Mucosa of descending colon (tissue), 3 donors: Measurements from ENCODE around the gene BTG4. TPM values are rescaled to one million over a fixed set of nuclear protein-coding genes. Genes with fewer than 3 reads are reported as not detected.

ENCODE experiments used
- ATAC-seq: fragments of 200-7000 bp; cut with Tn5 transposase; one replicate; pipeline ENCODE4 v1.9.1; 2020; ENCODE audit warnings: mild to moderate bottlenecking, moderate library complexity
- DNase-seq, 3 donors: peaks; one replicate each; pipeline ENCODE4 v3.0.0-alpha.2; 2020
- H3K36me3 ChIP-seq: fragments of 200-600 bp; one replicate; pipeline ENCODE4 v1.8.0; 2021; ENCODE audit warnings: low read depth, mild to moderate bottlenecking
- H3K4me1 ChIP-seq: fragments of 200-600 bp; one replicate; pipeline ENCODE4 v1.8.0; 2021; ENCODE audit warnings: low read depth, mild to moderate bottlenecking
- H3K4me3 ChIP-seq: fragments of 200-600 bp; one replicate; pipeline ENCODE4 v1.8.0; 2021; ENCODE audit warnings: mild to moderate bottlenecking
- H3K9me3 ChIP-seq: fragments of 200-600 bp; one replicate; pipeline ENCODE4 v1.8.0; 2021; ENCODE audit warnings: mild to moderate bottlenecking
- intact Hi-C, 2 donors: fragments of 100-400 bp; cut with DNase I in 1 of 2; cut with micrococcal nuclease in 1 of 2; formaldehyde crosslinking; loops; one replicate each; pipeline versions ENCODE4 v1.11.0 to v1.11.1; 2022; cut with DNase I, micrococcal nuclease
- long read RNA-seq, 2 donors: library from polyadenylated mRNA; unstranded; transcript quantifications; one replicate each; pipeline ENCODE4 v2.0.0, GENCODE V29; 2019 to 2021
- total RNA-seq, 3 donors: library from RNA; stranded (reverse); fragmentation: NEBNext Ultra II Directional in 2 of 3; extraction: Animal tissue kit (Norgen Biotek cat#: 25700) in 2 of 3; gene quantifications; one replicate each; pipeline versions ENCODE4 v1.2.1 to v1.2.4, GENCODE V29; 2021 to 2023
- TF ChIP-seq, protein P1 (sequence below): fragments of 200-600 bp; IDR thresholded peaks from one replicate; pipeline ENCODE4 v1.8.0; 2022; ENCODE audit warnings: antibody characterized with exemption, mild to moderate bottlenecking
- donor health status: DM: no; HTN: no; CAD: no; lungs with moderate emphysema.
- donor health status: DM: no; HTN: no; CAD: no.
- donor health status: DM: no; HTN: yes; CAD: no.

The BTG4 gene
- not detected for total RNA-seq
- long read RNA-seq, donor 1: 0 reads
- long read RNA-seq, donor 2: 0 reads

DNA sequence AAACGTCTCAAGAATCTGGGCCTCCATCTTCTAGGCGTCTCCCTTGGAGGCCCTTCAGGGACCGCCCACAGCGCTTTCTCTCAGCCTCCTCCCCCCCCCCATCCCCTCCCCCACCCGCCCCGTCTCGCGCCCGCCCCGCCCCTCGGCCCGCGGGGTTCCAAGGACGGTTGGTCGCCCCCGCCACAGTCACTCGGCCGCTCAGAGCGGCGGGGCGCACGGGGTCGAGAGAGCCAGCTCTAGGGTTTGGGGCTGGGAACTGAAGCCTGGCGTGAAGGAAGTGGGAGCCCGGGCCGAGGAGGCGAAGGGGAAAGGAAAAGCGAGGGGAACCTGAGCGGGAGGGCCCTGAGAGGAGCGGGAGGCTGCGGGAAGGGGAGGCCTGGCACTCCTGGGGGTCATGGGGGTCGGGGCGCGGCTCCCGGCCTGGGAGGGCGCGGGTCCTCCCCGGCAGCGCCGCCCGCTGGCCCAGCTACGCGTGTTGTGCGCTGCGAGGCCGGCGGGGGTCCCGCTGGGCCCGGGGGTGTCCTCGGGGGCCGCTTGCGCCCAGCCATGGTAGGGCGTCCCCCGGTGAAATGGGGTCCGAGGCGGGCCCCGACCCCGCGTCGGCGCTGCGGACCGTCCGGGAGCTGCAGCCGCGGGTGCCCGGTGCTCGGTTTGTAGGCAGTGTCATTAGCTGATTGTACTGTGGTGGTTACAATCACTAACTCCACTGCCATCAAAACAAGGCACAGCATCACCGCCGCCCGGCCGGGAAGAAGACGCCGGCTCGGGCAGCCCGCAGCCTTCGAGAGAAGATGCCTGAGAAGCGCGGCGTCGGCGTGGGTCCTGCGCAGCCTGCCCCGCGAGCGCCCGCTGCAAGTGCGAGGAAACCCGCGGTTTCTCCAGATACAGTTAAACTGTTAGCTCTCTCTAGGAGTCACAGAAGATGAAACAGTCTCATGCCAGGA, at the start of gene BTG4:
Gene BTG4, minus strand, starts transcription at position 91 of the 944 bp plus-strand sequence. CDS start 13,610 bp downstream, outside the sequence.
- H3K9me3 ChIP-seq: no peaks in the 10 kb centered on the region
- H3K36me3 ChIP-seq: no peaks in the 10 kb centered on the region
- intact Hi-C loops: no loop called here
- ATAC-seq (peak; percentile 24), DNase-seq (peak in 1 of 3 donors; percentile 24)
- peaks cover 6% of the 10 kb centered on the region for H3K4me1 ChIP-seq
- no peak within 1 kb of the TSS for H3K4me3 ChIP-seq
- TF ChIP-seq, protein P1, sequence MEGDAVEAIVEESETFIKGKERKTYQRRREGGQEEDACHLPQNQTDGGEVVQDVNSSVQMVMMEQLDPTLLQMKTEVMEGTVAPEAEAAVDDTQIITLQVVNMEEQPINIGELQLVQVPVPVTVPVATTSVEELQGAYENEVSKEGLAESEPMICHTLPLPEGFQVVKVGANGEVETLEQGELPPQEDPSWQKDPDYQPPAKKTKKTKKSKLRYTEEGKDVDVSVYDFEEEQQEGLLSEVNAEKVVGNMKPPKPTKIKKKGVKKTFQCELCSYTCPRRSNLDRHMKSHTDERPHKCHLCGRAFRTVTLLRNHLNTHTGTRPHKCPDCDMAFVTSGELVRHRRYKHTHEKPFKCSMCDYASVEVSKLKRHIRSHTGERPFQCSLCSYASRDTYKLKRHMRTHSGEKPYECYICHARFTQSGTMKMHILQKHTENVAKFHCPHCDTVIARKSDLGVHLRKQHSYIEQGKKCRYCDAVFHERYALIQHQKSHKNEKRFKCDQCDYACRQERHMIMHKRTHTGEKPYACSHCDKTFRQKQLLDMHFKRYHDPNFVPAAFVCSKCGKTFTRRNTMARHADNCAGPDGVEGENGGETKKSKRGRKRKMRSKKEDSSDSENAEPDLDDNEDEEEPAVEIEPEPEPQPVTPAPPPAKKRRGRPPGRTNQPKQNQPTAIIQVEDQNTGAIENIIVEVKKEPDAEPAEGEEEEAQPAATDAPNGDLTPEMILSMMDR: no peak

DNA sequence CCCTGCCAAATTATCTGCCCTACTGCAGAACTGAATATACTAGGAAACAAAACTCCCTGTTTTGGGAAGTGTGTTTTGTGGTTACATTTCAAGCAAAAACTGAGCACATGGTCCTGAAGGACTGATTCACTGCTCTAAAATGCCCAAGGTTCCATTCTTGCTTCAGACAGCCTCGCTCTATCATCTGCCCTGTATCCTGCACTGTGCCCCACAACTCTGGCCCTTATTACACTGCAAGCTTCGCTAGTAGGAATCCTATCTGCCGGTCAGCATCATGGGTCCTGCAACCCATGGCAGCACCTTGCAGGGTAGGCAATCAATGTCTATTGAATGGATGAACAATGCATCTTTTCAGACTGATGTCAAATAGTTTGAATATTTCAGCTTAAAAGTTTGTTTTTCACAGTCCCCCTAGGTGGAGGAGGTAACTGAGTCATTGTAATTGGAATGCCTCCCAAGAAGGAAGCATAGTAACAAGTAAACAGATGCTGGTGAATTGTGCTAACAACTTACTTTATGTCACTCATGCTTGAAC, 49.7 kb upstream of the BTG4 start:
- H3K4me3 ChIP-seq: no peak overlapping the region
- DNase-seq (no peak), ATAC-seq (no peak)
- H3K9me3 ChIP-seq: no peaks in the 10 kb centered on the region
- intact Hi-C loops: loop anchor here (10.0 kb wide), 1 partner anchor 283 kb away; no protein-coding TSS in a partner anchor
- TF ChIP-seq, protein P1: no peak
- H3K36me3 ChIP-seq: no peaks in the 10 kb centered on the region
- H3K4me1 ChIP-seq: no peaks in the 10 kb centered on the region

GRCh38 chr11:111561306-111561705, 49.1 kb upstream of the BTG4 start:
- DNase-seq (no peak), ATAC-seq (no peak)
- TF ChIP-seq, protein P1: no peak
- peaks cover 1% of the 10 kb centered on the region for H3K9me3 ChIP-seq
- no peaks in the 10 kb centered on the region for H3K36me3 ChIP-seq
- H3K4me1 ChIP-seq: no peaks in the 10 kb centered on the region
- H3K4me3 ChIP-seq: no peak overlapping the region
- intact Hi-C loops: loop anchor here (10.0 kb wide), 1 partner anchor 283 kb away; no protein-coding TSS in a partner anchor

DNA sequence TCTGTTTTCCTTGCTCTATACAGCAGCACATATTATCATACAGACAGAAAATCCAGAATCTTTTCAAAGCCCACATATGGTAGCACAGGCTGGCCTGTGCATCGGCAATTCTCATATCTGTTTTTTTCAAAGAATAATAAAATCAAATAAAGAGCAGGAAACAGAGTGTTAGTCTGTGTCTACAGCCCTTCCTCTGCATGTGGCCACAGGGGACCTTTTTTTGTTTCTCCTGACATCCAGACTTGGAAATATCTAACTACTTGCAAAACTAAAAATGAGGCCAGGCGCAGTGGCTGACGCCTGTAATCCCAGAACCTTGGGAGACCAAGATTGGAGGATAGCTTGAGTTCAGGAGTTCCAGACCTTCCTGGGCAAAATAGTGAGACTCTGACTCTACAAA, 48.6 kb upstream of the BTG4 start:
- ATAC-seq: no peak
- Histone ChIP-seq H3K4me1 (no peaks in the 10 kb centered on the region), H3K9me3 (peaks cover 4% of the 10 kb centered on the region), H3K4me3 (no peak overlapping the region), H3K36me3 (no peaks in the 10 kb centered on the region)
- no peak for DNase-seq
- intact Hi-C loops: loop anchor here (10.0 kb wide), 1 partner anchor 284 kb away; no protein-coding TSS in a partner anchor
- TF ChIP-seq, protein P1: no peak

DNA sequence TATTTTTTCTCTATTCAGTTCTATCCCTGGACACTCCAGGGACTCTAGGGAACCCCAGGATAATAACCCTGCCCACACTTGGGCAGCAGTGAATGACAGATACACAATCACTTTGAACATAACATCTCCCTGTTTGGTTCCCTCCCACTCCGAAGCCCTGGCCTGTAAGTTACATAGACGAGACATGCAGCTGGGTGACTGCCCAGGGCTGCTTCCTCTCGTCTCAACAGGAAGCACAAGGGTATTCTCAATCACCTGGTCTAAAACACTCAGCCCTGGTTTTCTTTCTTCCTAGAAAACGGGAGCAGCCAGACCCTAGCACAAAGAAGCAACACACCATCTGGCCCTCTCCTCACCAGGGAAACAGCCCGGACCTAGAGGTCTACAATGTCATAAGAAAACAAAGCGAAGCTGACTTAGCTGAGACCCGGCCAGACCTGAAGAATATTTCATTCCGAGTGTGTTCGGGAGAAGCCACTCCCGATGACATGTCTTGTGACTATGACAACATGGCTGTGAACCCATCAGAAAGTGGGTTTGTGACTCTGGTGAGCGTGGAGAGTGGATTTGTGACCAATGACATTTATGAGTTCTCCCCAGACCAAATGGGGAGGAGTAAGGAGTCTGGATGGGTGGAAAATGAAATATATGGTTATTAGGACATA, 47.7 kb upstream of the BTG4 start:
- no peak overlapping the region for H3K4me3 ChIP-seq
- no peaks in the 10 kb centered on the region for H3K36me3 ChIP-seq
- peaks cover 4% of the 10 kb centered on the region for H3K9me3 ChIP-seq
- H3K4me1 ChIP-seq: no peaks in the 10 kb centered on the region
- ATAC-seq (no peak), DNase-seq (no peak)
- intact Hi-C loops: loop anchor here (10.0 kb wide), 1 partner anchor 285 kb away; no protein-coding TSS in a partner anchor
- TF ChIP-seq, protein P1: no peak
